Testis (tissue), 2 donors: ENCODE measurements around the gene FOXK2.

Experiments used
- POLR2A ChIP-seq: fragments of 450-650 bp; IDR thresholded peaks from one replicate; pipeline ENCODE4 v1.6.1; 2017; ENCODE audit warnings: antibody characterized with exemption, mild to moderate bottlenecking, moderate library complexity
- TF ChIP-seq, protein P1 (sequence below), 3 experiments: fragments of 450-650 bp in 2 of 3; fragments of 200-600 bp in 1 of 3; sonication (generic) in 1 of 3; IDR thresholded peaks; one replicate each; pipeline ENCODE4 v1.5.1; 2016 to 2019; ENCODE audit warnings: antibody characterized with exemption in 3 of 3, mild to moderate bottlenecking in 2 of 3, moderate library complexity in 1 of 3

DNA sequence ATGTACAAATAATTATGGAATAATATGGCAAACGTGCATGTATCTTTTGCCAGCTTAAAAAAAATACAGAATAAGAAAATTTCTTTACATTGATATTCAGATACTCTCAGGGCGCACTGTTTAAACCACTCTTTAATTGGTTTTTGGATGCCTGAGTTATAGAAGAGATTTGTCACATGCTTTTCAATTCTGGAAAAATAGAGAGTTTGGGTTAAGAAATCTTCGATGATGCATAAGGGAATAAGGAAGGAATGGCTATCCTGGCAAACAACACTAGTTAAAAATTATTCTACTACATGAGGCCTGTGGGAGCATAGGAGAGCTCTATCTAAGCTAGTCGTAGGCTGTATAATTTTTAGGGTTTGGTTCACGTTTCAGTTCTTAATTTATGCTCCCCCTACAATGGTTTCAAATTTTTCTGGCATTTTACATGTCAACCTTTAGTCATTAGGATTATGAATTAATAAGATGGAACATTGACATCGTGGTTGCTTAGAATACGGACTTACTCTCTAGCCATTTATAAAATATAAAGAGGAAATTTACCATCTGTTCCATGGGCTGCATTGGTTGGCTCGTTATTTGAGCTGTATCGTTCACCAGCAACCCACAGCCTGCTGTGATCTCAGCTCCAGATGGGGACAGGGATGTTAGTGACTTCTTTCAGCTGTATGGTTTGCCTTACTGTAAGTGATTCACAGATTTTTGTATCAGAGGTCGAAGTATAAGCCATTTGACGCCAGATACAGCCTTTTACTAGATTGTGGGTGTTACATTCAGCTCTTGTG is 45.1 kb upstream of the FOXK2 start:
- TF ChIP-seq, protein P1, sequence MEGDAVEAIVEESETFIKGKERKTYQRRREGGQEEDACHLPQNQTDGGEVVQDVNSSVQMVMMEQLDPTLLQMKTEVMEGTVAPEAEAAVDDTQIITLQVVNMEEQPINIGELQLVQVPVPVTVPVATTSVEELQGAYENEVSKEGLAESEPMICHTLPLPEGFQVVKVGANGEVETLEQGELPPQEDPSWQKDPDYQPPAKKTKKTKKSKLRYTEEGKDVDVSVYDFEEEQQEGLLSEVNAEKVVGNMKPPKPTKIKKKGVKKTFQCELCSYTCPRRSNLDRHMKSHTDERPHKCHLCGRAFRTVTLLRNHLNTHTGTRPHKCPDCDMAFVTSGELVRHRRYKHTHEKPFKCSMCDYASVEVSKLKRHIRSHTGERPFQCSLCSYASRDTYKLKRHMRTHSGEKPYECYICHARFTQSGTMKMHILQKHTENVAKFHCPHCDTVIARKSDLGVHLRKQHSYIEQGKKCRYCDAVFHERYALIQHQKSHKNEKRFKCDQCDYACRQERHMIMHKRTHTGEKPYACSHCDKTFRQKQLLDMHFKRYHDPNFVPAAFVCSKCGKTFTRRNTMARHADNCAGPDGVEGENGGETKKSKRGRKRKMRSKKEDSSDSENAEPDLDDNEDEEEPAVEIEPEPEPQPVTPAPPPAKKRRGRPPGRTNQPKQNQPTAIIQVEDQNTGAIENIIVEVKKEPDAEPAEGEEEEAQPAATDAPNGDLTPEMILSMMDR (IDR thresholded peaks at IDR 0.05) = no peak
- no peak for TF ChIP-seq POLR2A
